Caki2 (cell line): ENCODE measurements around the gene GNG8. TPM values are rescaled to one million over a fixed set of nuclear protein-coding genes. Genes with fewer than 3 reads are reported as not detected.

ENCODE experiments used
- DNase-seq: peaks from one replicate; pipeline ENCODE4 v3.0.0-alpha.2; 2015; ENCODE audit warnings: low read depth
- in situ Hi-C: cut with HindIII; loops from 2 replicates; pipeline ENCODE4 v1.10.0; 2016; ENCODE audit warnings: low sequenced_read_pairs, low pct_unique_long_range_greater_than_20kb, mixed read lengths
- total RNA-seq: library from RNA; depleted of rRNA; stranded (reverse); fragments of >200 nt; shearing (Covaris generic); gene quantifications from 2 replicates; pipeline ENCODE4 v1.2.3, GENCODE V29; 2014; ENCODE audit warnings: low replicate concordance

Gene GNG8
- total RNA-seq, 1 experiment from 2014 or later = not detected

GRCh38 chr19:46608581-46609345 lies 27.2 kb downstream of the GNG8 start:
- DNase-seq = no peak
- in situ Hi-C loops = no loop called here

- in situ Hi-C loops = no loop called here
- no peak for DNase-seq
These were observed 27.8 kb downstream of the GNG8 start for GRCh38 chr19:46608178-46608577.

- in situ Hi-C loops = no loop called here
- no peak for DNase-seq
These were observed 28.6 kb downstream of the GNG8 start for GRCh38 chr19:46607448-46607841.

GRCh38 chr19:46606681-46607447 lies 29.1 kb downstream of the GNG8 start:
- in situ Hi-C loops = no loop called here
- no peak for DNase-seq

- DNase-seq = no peak
- in situ Hi-C loops = no loop called here
These were observed 30.0 kb downstream of the GNG8 start for GRCh38 chr19:46606019-46606418.

DNA sequence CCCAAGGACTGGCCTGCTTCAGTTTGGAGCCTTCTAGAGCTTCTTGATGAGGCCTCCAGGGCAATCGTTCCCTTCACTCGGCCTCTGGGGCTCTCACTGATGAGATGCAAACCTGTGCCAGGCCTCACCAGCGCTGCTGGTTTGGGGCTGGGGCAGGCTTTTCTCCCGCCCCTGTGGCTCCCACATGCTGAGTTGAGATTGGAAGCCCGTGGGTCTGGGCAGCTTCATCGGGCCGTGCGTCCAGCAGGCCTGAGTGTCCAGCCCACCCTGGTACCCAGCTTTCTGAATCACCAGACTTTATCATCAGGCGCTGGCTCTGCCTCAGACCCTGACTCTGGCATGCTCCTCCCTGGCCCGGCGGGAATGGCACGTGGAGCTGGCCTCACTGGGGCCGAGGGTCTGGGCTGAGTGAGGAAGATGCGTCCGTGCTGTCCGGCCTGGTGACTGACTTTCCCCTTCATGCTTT lies 30.6 kb downstream of the GNG8 start:
- in situ Hi-C loops = no loop called here
- no peak for DNase-seq

GRCh38 chr19:46604781-46605355 lies 31.1 kb downstream of the GNG8 start:
- DNase-seq = no peak
- in situ Hi-C loops = no loop called here

GRCh38 chr19:46603752-46604231 lies 32.2 kb downstream of the GNG8 start:
- no peak for DNase-seq
- in situ Hi-C loops = no loop called here

DNA sequence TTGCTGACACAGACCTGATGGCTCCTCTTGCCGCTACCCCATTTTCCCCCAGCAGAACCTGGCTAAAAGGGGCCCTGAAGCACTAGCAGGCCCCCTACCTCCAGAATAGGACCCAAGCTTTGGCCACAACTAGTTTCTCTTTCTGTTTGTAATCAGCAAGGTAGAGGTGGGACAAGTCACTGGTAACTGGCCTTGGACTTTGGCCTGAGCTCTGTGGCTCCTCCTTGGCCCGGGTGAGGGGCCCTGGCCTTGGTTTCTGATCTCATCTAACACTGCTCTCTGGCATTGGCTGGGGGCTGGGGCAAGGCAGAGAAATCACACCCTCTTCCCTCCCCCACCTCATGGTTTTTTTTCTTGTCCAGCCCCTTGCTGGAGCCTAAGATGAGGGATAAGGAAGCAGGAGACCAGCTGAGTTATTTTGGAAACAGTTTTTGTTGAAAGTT lies 32.8 kb downstream of the GNG8 start:
- in situ Hi-C loops = no loop called here

GRCh38 chr19:46602392-46603194 lies 33.4 kb downstream of the GNG8 start:
- in situ Hi-C loops = no loop called here
- no peak for DNase-seq

More for the DNA sequence above, 32.8 kb downstream of the GNG8 start:
- DNase-seq = peak; percentile 32

DNA sequence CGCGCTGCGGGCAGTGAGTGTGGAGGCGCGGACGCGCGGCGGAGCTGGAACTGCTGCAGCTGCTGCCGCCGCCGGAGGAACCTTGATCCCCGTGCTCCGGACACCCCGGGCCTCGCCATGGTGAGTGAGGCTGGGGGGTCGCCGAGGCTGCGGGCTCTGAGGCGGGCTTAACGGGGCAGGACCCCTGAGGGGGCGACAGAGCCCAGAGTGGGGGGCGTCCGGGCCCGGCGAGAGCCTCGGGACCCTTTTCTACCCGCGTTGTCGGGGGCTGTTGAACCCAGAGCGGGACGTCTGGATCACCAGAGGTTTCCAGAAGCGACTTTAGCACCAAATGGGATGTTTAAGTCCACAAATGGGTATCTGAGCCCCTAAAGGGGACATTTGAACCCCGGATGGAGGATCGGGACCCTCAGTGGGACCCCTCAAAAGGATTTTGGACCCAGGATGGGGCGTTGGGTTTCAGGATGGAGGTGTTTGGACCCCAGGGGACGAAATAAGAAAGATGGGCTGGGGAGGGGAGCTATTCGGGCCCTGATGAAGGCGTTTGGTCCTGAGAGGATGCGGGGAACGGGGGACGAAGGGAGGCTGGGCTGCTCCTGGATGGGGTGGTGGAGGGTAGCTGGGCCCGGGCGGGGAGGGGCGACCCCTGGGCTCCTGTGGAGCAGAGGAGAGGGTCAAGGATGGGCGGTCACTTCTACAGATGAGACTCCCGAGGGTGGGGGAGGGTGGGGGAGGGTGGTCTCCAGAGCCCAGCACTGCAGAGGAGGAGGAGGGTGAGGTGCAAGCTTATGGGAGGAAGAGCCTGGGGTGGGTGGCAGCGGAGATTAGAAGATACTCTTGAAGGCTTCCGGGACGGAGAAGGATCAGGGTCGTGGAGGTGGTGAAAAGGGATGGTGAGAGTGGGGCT lies 34.4 kb downstream of the GNG8 start, which contains the start of gene CALM3:
Gene CALM3, plus strand, starts transcription at position 13 of the 907 bp plus-strand sequence. Its CDS starts 105 bp downstream, at position 118.
- in situ Hi-C loops = no loop called here
- no peak for DNase-seq

DNA sequence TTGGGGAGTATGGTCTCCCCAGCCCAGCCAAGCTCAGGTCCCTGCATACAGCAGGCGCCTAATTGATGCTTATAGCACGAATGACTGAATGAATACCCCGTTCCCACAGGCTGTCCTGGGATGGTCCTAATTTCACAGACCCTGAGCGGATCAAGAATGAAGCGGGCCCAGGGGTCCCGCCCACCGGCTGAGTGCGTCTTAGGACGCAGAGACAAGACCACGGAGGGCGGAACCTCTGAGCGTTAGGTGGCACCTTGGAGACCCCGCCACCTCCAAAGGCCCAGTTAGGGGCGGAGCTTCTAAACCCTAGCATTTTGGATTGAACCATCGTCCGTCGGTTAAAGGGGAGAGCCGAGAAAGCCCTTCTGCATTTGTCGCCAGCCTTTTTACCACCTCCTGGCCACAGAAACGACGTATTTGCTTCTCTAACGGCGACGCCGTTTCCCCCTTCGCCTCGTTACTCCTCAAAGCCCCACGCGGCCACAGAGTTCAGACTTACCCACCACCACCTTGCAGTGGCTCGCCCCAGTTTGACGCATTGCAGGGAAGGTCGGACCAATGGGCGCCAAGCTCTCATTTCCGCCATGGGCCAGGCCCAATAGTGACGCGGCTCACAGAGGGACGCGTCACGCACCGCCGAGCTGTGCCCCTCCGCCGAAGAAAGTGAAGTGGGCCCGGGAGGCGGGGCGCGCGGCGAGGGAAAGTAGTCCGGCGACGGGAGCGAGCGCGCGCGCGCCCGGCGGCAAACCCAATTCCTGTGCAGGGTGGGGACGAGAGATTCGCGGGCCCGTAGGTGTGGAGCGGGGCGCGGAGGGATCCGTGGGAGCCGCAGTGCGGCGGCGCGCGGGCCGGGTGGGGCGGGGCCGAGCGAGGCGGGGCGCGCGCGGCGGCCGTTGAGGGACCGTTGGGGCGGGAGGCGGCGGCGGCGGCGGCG lies 35.4 kb downstream of the GNG8 start:
- in situ Hi-C loops = no loop called here
- peak; percentile 99 for DNase-seq

DNA sequence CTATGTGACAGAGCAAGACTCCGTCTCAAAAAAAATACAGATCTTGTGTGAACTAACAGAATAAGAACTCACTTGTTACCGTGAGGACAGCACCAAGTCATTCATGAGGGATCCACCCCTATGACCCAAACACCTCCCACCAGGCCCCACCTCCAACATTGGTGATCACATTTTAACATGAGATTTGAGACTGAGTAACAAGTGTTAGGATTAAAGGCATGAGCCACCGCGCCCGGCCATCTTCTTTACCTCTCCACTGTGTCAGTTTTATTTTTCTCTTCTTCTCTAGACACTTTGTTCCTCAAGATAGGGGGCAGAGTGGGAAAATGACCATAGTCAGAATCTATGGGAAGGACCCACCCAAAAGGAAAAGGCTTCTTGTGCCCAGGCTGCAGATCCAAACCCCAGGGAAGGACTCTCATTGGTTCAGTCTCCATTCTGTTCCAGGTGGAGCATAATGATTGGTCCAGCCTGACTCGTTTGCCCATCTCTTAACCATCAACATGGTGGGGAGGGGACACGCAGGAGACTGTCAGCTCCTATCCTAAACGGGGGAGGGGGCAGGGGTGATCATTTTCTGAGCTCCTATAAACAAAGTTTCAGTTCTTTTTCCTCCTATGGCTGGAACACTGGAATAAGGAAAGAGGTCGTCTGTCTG lies 36.2 kb downstream of the GNG8 start:
- DNase-seq = no peak

DNA sequence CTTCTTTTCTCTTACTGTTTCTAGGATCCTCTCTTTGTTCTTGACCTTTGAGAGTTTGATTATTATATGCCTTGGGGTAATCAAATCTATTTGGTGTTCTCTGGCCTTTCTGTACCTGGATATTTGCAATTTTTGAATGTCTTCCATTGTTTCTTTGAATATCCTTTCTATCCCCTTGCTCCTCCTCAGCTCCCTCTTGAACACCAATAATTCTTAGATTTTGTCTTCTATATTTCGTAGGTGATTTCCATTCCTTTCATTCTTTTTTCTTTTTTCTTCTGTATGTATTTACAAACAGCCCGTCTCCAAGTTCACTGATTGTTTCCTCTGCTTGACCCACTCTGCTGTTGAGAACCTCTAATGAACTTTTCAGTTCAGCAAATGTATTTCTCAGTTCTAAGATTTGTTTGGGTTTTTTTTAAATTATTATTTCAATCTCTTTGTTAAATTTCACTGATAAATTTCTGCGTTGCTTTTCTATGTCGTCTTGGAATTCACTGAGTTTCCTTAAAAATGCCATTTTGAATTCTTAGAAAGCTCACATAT lies 37.6 kb downstream of the GNG8 start:
- in situ Hi-C loops = no loop called here
- DNase-seq = no peak

More for the DNA sequence above, 36.2 kb downstream of the GNG8 start:
- in situ Hi-C loops = no loop called here

GRCh38 chr19:46596008-46596407 lies 40.0 kb downstream of the GNG8 start:
- in situ Hi-C loops = no loop called here
- no peak for DNase-seq
